Heart left ventricle (tissue), 16 donors: ENCODE data around the gene DSCAML1. TPM values are rescaled to one million over a fixed set of nuclear protein-coding genes. Genes with fewer than 3 reads are reported as not detected.

ENCODE experiments used
- ATAC-seq, 4 donors: fragments of 200-7000 bp; cut with Tn5 transposase; one replicate each; pipeline ENCODE4 v1.9.1; 2020 to 2022; ENCODE audit warnings: moderate library complexity in 4 of 4, mild to moderate bottlenecking in 3 of 4, moderate number of reproducible peaks in 1 of 4
- DNase-seq, 5 donors: peaks; one replicate each; pipeline ENCODE4 v3.0.0-alpha.2; 2020
- H3K27ac ChIP-seq, 12 donors: fragments of 200-600 bp; sonication (generic) in 4 of 12; one replicate each; pipeline versions ENCODE4 v1.5.0 to v1.8.0; 2016 to 2022; ENCODE audit warnings: mild to moderate bottlenecking in 2 of 12
- H3K27me3 ChIP-seq, 9 donors: fragments of 200-600 bp; sonication (generic) in 2 of 9; one replicate each; pipeline versions ENCODE4 v1.5.1 to v1.8.0; 2016 to 2022; ENCODE audit warnings: mild to moderate bottlenecking in 3 of 9
- H3K36me3 ChIP-seq, 9 donors: fragments of 200-600 bp; sonication (generic) in 2 of 9; one replicate each; pipeline versions ENCODE4 v1.5.0 to v1.8.0; 2018 to 2022; ENCODE audit warnings: mild to moderate bottlenecking in 2 of 9
- H3K4me1 ChIP-seq, 12 donors: fragments of 200-600 bp; sonication (generic) in 4 of 12; one replicate each; pipeline versions ENCODE4 v1.5.0 to v1.8.0; 2016 to 2022; ENCODE audit warnings: mild to moderate bottlenecking in 3 of 12
- H3K4me3 ChIP-seq, 12 donors: fragments of 200-600 bp; sonication (generic) in 4 of 12; one replicate each; pipeline versions ENCODE4 v1.5.0 to v1.8.0; 2017 to 2022; ENCODE audit warnings: mild to moderate bottlenecking in 9 of 12, moderate library complexity in 4 of 12
- H3K9me3 ChIP-seq, 12 donors: fragments of 200-600 bp; sonication (generic) in 4 of 12; one replicate each; pipeline versions ENCODE4 v1.5.0 to v1.8.0; 2016 to 2022; ENCODE audit warnings: mild to moderate bottlenecking in 1 of 12
- POLR2A ChIP-seq, 2 donors: fragments of 450-650 bp; IDR thresholded peaks; one replicate each; pipeline ENCODE4 v1.6.1; 2017; ENCODE audit warnings: antibody characterized with exemption in 2 of 2, mild to moderate bottlenecking in 2 of 2, moderate library complexity in 2 of 2
- WGBS, 4 donors: extraction: QIAGEN DNeasy Blood & Tissue Kit in 2 of 4; methylation state at CpG; one replicate each; pipeline versions ENCODE4 v1.1.5 to v1.1.7; 2013 to 2018; 5-methylcytosine and 5-hydroxymethylcytosine counted together
- intact Hi-C, 10 donors: fragments of 100-400 bp; cut with DNase I; formaldehyde crosslinking; loops; one replicate each; pipeline versions ENCODE4 v1.11.1 to v1.14.2; 2022
- polyA plus RNA-seq, 2 donors: library from polyadenylated mRNA; stranded (reverse); fragments of 200-250 nt; gene quantifications; one replicate each; pipeline ENCODE4 v1.2.3, GENCODE V29; 2013
- total RNA-seq, 9 donors: library from RNA; depleted of rRNA in 2 of 9; stranded (reverse); fragments of >200 nt in 2 of 9; fragmentation: NEBNext Ultra II Directional in 3 of 9; extraction: Animal tissue kit (Norgen Biotek cat#: 25700) in 3 of 9; gene quantifications; one replicate each; pipeline versions ENCODE4 v1.1.0 to v1.2.4, GENCODE V29; 2016 to 2023
- TF ChIP-seq, protein P1 (sequence below), 12 donors: fragments of 200-600 bp; sonication (generic) in 4 of 12; IDR thresholded peaks; one replicate each; pipeline versions ENCODE4 v1.5.0 to v1.8.0; 2018 to 2022; ENCODE audit warnings: antibody characterized with exemption in 12 of 12, mild to moderate bottlenecking in 5 of 12
- donor health status: ischemic (EF 13 %, LVEDD 7.1; RV severe dilation, severe dysfunction).
- donor health status: healthy with polysubstance abuse.
- donor health status: DM: no; HTN: yes; CAD: no.
- donor health status: DM: no; HTN: no; CAD: no.
- donor health status: ischemic (EF 25% LVEDD 6.9; RV normal size, moderate dysfunction).
- donor health status: ischemic (EF 25% LVEDD 5.7; RV mildly dilated, moderate dysfunction).
- donor health status: healthy.
- donor health status: DM: yes; HTN: yes; CAD: no.
- donor health status: ischemic (EF 35%, LVEDD 5.7; RV mildly dilated, moderate dysfunction).
- donor health status: nonischemic (EF 11% LVEDD 7.7; RV severe dilation, severe dysfunction).
- donor health status: DM: yes; HTN: yes; CAD: no.
- donor health status: PGD.
- donor health status: ischemic (EF 29% LVEDD 5.4; RV normal size, mild dysfunction).
- donor health status: nonischemic (EF 23%, LVEDD 6.1; RV moderate dilation, normal function).

Gene DSCAML1
- total and polyA plus RNA-seq, 11 donors: 0.05 to 1.7 (median 0.76) TPM

DNA sequence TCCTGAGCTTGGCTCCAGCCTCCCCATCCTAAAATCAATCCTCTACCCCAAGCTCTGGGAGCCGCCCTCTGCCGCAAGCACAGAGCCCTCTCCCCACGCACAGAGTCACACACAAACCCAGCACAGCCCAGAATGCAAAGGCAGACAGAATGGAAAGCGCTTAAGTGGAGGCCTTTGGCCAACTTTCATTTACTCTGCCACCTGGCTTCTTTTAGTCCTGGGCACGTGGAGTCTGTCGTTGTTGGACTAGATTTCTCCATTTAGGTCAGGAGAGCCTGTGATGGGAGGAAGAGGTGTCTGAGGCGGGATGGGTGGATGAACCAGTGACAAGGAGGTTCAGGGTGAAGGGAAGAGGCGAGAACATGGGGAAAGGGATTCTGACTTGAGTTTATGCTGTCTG, 191.7 kb downstream of the DSCAML1 start:
- H3K4me3 ChIP-seq: no peak overlapping the region
- H3K36me3 ChIP-seq: no peaks in the 10 kb centered on the region
- TF ChIP-seq, protein P1, sequence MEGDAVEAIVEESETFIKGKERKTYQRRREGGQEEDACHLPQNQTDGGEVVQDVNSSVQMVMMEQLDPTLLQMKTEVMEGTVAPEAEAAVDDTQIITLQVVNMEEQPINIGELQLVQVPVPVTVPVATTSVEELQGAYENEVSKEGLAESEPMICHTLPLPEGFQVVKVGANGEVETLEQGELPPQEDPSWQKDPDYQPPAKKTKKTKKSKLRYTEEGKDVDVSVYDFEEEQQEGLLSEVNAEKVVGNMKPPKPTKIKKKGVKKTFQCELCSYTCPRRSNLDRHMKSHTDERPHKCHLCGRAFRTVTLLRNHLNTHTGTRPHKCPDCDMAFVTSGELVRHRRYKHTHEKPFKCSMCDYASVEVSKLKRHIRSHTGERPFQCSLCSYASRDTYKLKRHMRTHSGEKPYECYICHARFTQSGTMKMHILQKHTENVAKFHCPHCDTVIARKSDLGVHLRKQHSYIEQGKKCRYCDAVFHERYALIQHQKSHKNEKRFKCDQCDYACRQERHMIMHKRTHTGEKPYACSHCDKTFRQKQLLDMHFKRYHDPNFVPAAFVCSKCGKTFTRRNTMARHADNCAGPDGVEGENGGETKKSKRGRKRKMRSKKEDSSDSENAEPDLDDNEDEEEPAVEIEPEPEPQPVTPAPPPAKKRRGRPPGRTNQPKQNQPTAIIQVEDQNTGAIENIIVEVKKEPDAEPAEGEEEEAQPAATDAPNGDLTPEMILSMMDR (IDR thresholded peaks at IDR 0.05): no peak
- no peak for TF ChIP-seq POLR2A (IDR thresholded peaks at IDR 0.05)
- H3K27me3 ChIP-seq: no peaks in the 10 kb centered on the region
- H3K27ac ChIP-seq: no peak overlapping the region
- DNase-seq: no peak
- intact Hi-C loops: no loop called here
- no peak for ATAC-seq
- no peaks in the 10 kb centered on the region for H3K9me3 ChIP-seq
- WGBS, 4 donors: 81 to 96% (median 91%) methylated on average over 8 of the region's 8 CpGs
- H3K4me1 ChIP-seq: peaks cover 0 to 7% (median 0%) of the 10 kb centered on the region in 12 donors

DNA sequence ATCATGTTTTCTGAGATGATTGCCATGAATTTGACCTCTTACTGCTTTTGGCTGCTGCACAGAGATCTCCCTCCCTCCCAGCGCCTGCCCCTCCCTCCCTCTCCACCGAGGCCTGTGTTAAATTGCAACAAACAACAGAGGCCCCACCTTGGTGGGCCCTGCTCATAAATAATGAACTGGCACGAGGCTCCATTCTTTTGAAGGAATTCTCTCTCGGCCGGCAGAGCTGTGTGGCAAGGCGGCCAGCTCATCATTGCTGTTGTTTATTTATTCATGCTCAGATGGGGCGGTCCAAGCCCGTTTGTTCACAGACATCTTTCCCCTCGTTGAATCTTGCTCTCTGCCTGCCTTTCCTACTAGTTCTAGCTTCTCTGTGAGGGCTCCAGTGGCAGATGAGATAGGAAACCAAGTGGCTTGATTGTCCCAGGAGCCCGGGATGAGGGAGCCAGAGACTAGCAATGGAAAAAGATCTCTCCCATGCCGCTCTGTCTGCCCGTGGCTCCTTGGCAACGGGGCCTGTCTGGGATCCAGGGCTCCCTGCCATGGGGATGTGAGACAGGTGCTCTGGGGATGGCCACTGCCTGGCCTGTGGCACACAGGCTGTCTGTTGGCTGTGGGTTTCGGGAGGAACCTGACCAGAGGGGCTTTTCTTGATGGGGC, 192.6 kb downstream of the DSCAML1 start:
- H3K27ac ChIP-seq: no peak overlapping the region
- TF ChIP-seq, protein P1 (IDR thresholded peaks at IDR 0.05): no peak
- TF ChIP-seq POLR2A (IDR thresholded peaks at IDR 0.05): no peak
- no peaks in the 10 kb centered on the region for H3K27me3 ChIP-seq
- DNase-seq (no peak), ATAC-seq (peak in 2 of 4 donors; percentile 33 to 45)
- peaks cover 0 to 12% (median 0%) of the 10 kb centered on the region in 12 donors for H3K4me1 ChIP-seq
- no peaks in the 10 kb centered on the region for H3K9me3 ChIP-seq
- no peaks in the 10 kb centered on the region for H3K36me3 ChIP-seq
- 68 to 72% (median 71%) methylated on average over 14 of the region's 14 CpGs for WGBS, 4 donors
- H3K4me3 ChIP-seq: no peak overlapping the region
- intact Hi-C loops: no loop called here

DNA sequence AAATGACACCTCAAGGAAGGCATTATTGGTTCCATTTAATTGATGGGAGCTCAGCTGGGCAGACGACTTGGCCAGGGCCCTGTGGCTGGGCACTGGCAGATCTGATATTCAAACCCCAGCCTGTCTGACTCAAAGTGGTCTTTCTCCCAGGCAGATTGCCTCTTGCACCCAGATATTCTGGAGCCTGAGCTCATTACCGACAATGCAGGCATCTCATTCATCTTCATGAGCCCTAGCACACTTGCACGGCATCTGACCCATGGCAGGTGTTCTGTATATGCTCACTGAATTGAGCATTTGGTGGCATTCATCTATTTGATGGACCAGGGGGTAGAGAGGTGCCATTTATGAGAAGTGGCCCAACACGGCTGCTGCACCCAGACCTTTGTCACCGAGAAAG, 193.1 kb downstream of the DSCAML1 start:
- intact Hi-C loops: no loop called here
- no peaks in the 10 kb centered on the region for H3K27me3 ChIP-seq
- ATAC-seq (no peak), DNase-seq (no peak)
- WGBS, 4 donors: 86 to 93% (median 92%) methylated on average over 5 of the region's 5 CpGs
- no peaks in the 10 kb centered on the region for H3K36me3 ChIP-seq
- no peak overlapping the region for H3K27ac ChIP-seq
- no peak for TF ChIP-seq POLR2A (IDR thresholded peaks at IDR 0.05)
- TF ChIP-seq, protein P1 (IDR thresholded peaks at IDR 0.05): no peak
- peaks cover 0 to 12% (median 0%) of the 10 kb centered on the region in 12 donors for H3K4me1 ChIP-seq
- H3K9me3 ChIP-seq: no peaks in the 10 kb centered on the region
- no peak overlapping the region for H3K4me3 ChIP-seq

DNA sequence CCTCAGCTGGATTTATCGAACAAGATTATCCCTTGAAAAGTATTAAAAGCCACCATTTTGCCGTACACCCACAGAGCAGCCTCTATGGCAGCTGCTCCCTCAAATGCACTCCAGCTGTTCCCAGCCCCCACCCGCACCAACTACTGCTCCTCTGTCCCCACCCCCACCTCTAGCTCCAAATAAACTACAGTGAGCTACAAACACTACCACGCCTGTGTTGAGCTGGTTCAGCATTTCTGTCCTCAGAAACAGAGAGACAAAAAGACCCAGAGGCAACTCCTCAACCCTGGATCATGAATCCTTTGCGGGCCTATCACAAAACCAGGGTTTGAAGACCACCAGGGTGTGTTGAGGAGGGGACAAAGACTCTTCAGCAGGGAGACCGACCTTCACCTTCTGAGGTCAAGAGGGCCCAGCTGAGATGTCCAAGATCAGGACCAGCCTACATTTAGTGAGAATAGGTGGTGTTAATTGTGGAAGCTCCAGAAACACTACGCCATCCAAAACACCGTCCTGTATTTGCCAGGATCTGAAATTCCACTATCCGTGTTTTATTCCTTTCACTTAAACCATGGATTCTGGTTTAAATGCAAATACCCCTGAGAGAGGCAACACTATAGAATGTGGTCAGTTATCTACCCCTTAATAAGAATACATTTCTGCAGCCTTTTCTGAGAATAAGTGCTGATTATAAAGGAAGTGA, 195.9 kb downstream of the DSCAML1 start:
- ATAC-seq (no peak), DNase-seq (no peak)
- 80 to 90% (median 86%) methylated on average over 9 of the region's 9 CpGs for WGBS, 4 donors
- no peak for TF ChIP-seq POLR2A (IDR thresholded peaks at IDR 0.05)
- TF ChIP-seq, protein P1 (IDR thresholded peaks at IDR 0.05): no peak
- H3K27me3 ChIP-seq: no peaks in the 10 kb centered on the region
- H3K4me1 ChIP-seq: peaks cover 0 to 12% (median 0%) of the 10 kb centered on the region in 12 donors
- no peaks in the 10 kb centered on the region for H3K9me3 ChIP-seq
- H3K4me3 ChIP-seq: no peak overlapping the region
- H3K27ac ChIP-seq: no peak overlapping the region
- intact Hi-C loops: no loop called here
- H3K36me3 ChIP-seq: no peaks in the 10 kb centered on the region
